ENCODE data around the gene RNF123. TPM values are rescaled to one million over a fixed set of nuclear protein-coding genes. Genes with fewer than 3 reads are reported as not detected.

The RNF123 gene
- total RNA-seq, 1 experiment from 2014 or later = 71.9 TPM

DNA sequence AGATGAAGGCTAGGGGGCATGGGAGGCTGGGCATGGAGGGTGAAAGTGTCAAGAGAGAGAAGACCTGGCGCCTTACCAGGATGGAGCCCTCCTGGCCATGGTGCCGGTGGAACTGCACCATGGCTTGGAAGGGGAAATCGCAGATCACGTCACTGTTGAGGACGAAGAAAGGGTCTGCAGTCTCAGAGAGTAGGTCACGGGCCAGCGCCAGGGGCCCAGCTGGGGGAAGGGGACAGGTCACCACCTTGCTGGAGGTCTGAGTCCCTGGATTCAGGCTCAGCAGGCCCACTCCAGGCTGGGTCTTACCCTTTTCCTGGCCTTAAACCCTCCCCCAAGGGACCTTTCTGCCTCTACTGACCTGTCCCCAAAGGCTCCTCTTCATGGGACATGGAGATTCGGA is 33.5 kb downstream of the RNF123 start:
- H2AFZ ChIP-seq (ENCODE audit: low read depth, low read length, poor library complexity, severe bottlenecking) = no peak overlapping the region
- peaks cover 4 to 27% of the 10 kb centered on the region in 2 experiments; a peak in 2 of 4 replicates for H3K36me3 ChIP-seq (ENCODE audit: control insufficient read depth in 1 of 2, insufficient read depth in 2 of 2, low read length in 2 of 2)
- no peak for DNase-seq (ENCODE audit: low read depth, low spot score)
- CTCF ChIA-PET = no interaction called here
- H3K27ac ChIP-seq (ENCODE audit: low read depth, low read length) = peak overlapping the region; percentile 92
- no peaks in the 10 kb centered on the region for H3K9me3 ChIP-seq (ENCODE audit: control insufficient read depth in 1 of 2, insufficient read depth in 1 of 2, low read depth in 1 of 2, low read length in 2 of 2)
- H3K27me3 ChIP-seq (ENCODE audit: insufficient read depth, low read length) = no peaks in the 10 kb centered on the region
- peak overlapping the region; percentile 92 for H3K4me2 ChIP-seq (ENCODE audit: low read length)
- POLR2A ChIA-PET = interaction anchor here (0.6 kb wide), 1 partner anchor 183 kb away, joined by 3 read pairs; no protein-coding TSS in a partner anchor
- TF ChIP-seq ZFX (IDR thresholded peaks at IDR 0.05) = no peak
- no peak for TF ChIP-seq SIN3A (IDR thresholded peaks at IDR 0.05; ENCODE audit: low read depth)
- TF ChIP-seq TCF7L2 (IDR thresholded peaks at IDR 0.05; ENCODE audit: borderline replicate concordance, extremely low read depth, insufficient read depth, insufficient read length) = no peak
- no peak for TF ChIP-seq YY1 (IDR thresholded peaks at IDR 0.05; ENCODE audit: extremely low read depth, insufficient replicate concordance, low read depth, low read length)
- no peak for TF ChIP-seq REST (IDR thresholded peaks at IDR 0.05; ENCODE audit: low read depth)
- TF ChIP-seq ATF3 (IDR thresholded peaks at IDR 0.05) = no peak
- TF ChIP-seq, protein P1, sequence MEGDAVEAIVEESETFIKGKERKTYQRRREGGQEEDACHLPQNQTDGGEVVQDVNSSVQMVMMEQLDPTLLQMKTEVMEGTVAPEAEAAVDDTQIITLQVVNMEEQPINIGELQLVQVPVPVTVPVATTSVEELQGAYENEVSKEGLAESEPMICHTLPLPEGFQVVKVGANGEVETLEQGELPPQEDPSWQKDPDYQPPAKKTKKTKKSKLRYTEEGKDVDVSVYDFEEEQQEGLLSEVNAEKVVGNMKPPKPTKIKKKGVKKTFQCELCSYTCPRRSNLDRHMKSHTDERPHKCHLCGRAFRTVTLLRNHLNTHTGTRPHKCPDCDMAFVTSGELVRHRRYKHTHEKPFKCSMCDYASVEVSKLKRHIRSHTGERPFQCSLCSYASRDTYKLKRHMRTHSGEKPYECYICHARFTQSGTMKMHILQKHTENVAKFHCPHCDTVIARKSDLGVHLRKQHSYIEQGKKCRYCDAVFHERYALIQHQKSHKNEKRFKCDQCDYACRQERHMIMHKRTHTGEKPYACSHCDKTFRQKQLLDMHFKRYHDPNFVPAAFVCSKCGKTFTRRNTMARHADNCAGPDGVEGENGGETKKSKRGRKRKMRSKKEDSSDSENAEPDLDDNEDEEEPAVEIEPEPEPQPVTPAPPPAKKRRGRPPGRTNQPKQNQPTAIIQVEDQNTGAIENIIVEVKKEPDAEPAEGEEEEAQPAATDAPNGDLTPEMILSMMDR (IDR thresholded peaks at IDR 0.05 in 2 of 3, conservative IDR thresholded peaks at IDR 0.05 in 1 of 3; ENCODE audit: borderline replicate concordance in 1 of 3, insufficient read depth in 1 of 3, low read depth in 2 of 3, low read length in 2 of 3) = no peak
- TF ChIP-seq EZH2phosphoT487 (IDR thresholded peaks at IDR 0.05; ENCODE audit: borderline replicate concordance) = no peak
- no peak for TF ChIP-seq RAD21 (IDR thresholded peaks at IDR 0.05; ENCODE audit: low read depth)
- no peak for TF ChIP-seq EZH2 (IDR thresholded peaks at IDR 0.05)
- TF ChIP-seq EGR1 (IDR thresholded peaks at IDR 0.05; ENCODE audit: low read depth) = no peak
- TF ChIP-seq, protein P2, sequence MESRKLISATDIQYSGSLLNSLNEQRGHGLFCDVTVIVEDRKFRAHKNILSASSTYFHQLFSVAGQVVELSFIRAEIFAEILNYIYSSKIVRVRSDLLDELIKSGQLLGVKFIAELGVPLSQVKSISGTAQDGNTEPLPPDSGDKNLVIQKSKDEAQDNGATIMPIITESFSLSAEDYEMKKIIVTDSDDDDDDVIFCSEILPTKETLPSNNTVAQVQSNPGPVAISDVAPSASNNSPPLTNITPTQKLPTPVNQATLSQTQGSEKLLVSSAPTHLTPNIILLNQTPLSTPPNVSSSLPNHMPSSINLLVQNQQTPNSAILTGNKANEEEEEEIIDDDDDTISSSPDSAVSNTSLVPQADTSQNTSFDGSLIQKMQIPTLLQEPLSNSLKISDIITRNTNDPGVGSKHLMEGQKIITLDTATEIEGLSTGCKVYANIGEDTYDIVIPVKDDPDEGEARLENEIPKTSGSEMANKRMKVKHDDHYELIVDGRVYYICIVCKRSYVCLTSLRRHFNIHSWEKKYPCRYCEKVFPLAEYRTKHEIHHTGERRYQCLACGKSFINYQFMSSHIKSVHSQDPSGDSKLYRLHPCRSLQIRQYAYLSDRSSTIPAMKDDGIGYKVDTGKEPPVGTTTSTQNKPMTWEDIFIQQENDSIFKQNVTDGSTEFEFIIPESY (IDR thresholded peaks at IDR 0.05; ENCODE audit: extremely low read depth, insufficient replicate concordance, low read length) = no peak
- no peak for TF ChIP-seq CBX3 (IDR thresholded peaks at IDR 0.05; ENCODE audit: low read depth)
- no peak for TF ChIP-seq MAX (IDR thresholded peaks at IDR 0.05)
- TF ChIP-seq ELF1 (IDR thresholded peaks at IDR 0.05; ENCODE audit: borderline replicate concordance, low read depth) = no peak
- no peak for TF ChIP-seq JUND (IDR thresholded peaks at IDR 0.05)
- TF ChIP-seq SRF (IDR thresholded peaks at IDR 0.05; ENCODE audit: low read depth) = no peak
- TF ChIP-seq CEBPB (IDR thresholded peaks at IDR 0.05; ENCODE audit: low read depth) = no peak
- no peak for TF ChIP-seq SP1 (IDR thresholded peaks at IDR 0.05; ENCODE audit: low read depth)
- TF ChIP-seq FOSL1 (IDR thresholded peaks at IDR 0.05; ENCODE audit: low read depth) = no peak
- RAD21 ChIA-PET (ENCODE audit: low non-redundant PET in 1 of 2, low total read pairs in 2 of 2, uncharacterized antibody in 2 of 2, unreplicated experiment in 2 of 2) = interaction anchor here in 1 of 2 experiments (0.7 kb wide), 1 partner anchor 140 kb away, joined by 3 read pairs; no protein-coding TSS in a partner anchor
- H3K79me2 ChIP-seq (ENCODE audit: insufficient read depth, low read length) = peaks cover 18% of the 10 kb centered on the region
- no peaks in the 10 kb centered on the region for H4K20me1 ChIP-seq (ENCODE audit: insufficient read depth)
- peak overlapping the region; percentile 99 for H3K9ac ChIP-seq (ENCODE audit: low read length)
- no peaks in the 10 kb centered on the region for H3K9me2 ChIP-seq (ENCODE audit: insufficient read depth)
- no TSS peak for BruUV-seq (replicated peaks)
- ATAC-seq = no peak
- H3K4me1 ChIP-seq (ENCODE audit: control insufficient read depth in 1 of 2, insufficient read depth in 2 of 2, low read length in 2 of 2) = peaks cover 13 to 37% of the 10 kb centered on the region in 2 experiments; a peak in 3 of 4 replicates
- peak overlapping the region; percentile 95 for H3K4me3 ChIP-seq (replicated peaks in 1 of 2; ENCODE audit: low read depth in 1 of 2, low read length in 2 of 2)
- intact Hi-C loops (cut with micrococcal nuclease) = loop anchor here (5.0 kb wide), 1 partner anchor 114 kb away; no protein-coding TSS in a partner anchor

All from HCT116 (cell line).